GM23338 (cell line): ENCODE measurements around the gene SLC41A2.

Source experiments
- CREB1 ChIP-seq: fragments of 250-450 bp; sonication (Bioruptor Pico); IDR thresholded peaks from 2 replicates; pipeline ENCODE4 v1.5.0; 2020; ENCODE audit warnings: low read depth, mild to moderate bottlenecking, moderate library complexity
- CTCF ChIP-seq, 2 experiments: fragments of 200-600 bp in 1 of 2; sonication (generic) in 1 of 2; conservative IDR thresholded peaks; 2 replicates each; pipeline versions ENCODE4 v1.5.1 to v1.6.1; 2016 to 2017; ENCODE audit warnings: antibody characterized with exemption in 2 of 2, low read depth in 2 of 2, mild to moderate bottlenecking in 2 of 2, moderate library complexity in 1 of 2
- ETS1 ChIP-seq: IDR thresholded peaks from 2 replicates; pipeline ENCODE4 v1.6.1; 2016; ENCODE audit warnings: antibody characterized with exemption
- EZH2 ChIP-seq: fragments of 200-600 bp; sonication (generic); IDR thresholded peaks from one replicate; pipeline ENCODE4 v1.8.0; 2017; ENCODE audit warnings: antibody characterized with exemption, mild to moderate bottlenecking, low read depth; ENCODE audit not compliant: unreplicated experiment
- EZH2phosphoT487 ChIP-seq: fragments of 200-600 bp; sonication (generic); IDR thresholded peaks from one replicate; pipeline ENCODE4 v1.8.1; 2018; ENCODE audit warnings: antibody characterized with exemption; ENCODE audit not compliant: unreplicated experiment
- JUNB ChIP-seq: IDR thresholded peaks from one replicate; pipeline ENCODE4 v1.6.1; 2016; ENCODE audit warnings: antibody characterized with exemption; ENCODE audit not compliant: unreplicated experiment
- NANOG ChIP-seq: IDR thresholded peaks from 2 replicates; pipeline ENCODE4 v1.6.1; 2016; ENCODE audit warnings: antibody characterized with exemption, borderline replicate concordance
- POLR2AphosphoS5 ChIP-seq: IDR thresholded peaks from 2 replicates; pipeline ENCODE4 v1.6.1; 2016; ENCODE audit warnings: antibody characterized with exemption, low read depth
- ZNF331 ChIP-seq: fragments of 250-450 bp; sonication (Bioruptor Pico); IDR thresholded peaks from 2 replicates; pipeline ENCODE4 v1.5.0; 2020; ENCODE audit warnings: low read depth, mild to moderate bottlenecking, moderate library complexity
- ZNF462 ChIP-seq: fragments of 250-450 bp; sonication (Bioruptor Pico); IDR thresholded peaks from 2 replicates; pipeline ENCODE4 v1.5.0; 2020; ENCODE audit warnings: mild to moderate bottlenecking, moderate library complexity
- TF ChIP-seq, protein P1 (sequence below): IDR thresholded peaks from one replicate; pipeline ENCODE4 v1.6.1; 2018; ENCODE audit warnings: antibody characterized with exemption; ENCODE audit not compliant: unreplicated experiment

DNA sequence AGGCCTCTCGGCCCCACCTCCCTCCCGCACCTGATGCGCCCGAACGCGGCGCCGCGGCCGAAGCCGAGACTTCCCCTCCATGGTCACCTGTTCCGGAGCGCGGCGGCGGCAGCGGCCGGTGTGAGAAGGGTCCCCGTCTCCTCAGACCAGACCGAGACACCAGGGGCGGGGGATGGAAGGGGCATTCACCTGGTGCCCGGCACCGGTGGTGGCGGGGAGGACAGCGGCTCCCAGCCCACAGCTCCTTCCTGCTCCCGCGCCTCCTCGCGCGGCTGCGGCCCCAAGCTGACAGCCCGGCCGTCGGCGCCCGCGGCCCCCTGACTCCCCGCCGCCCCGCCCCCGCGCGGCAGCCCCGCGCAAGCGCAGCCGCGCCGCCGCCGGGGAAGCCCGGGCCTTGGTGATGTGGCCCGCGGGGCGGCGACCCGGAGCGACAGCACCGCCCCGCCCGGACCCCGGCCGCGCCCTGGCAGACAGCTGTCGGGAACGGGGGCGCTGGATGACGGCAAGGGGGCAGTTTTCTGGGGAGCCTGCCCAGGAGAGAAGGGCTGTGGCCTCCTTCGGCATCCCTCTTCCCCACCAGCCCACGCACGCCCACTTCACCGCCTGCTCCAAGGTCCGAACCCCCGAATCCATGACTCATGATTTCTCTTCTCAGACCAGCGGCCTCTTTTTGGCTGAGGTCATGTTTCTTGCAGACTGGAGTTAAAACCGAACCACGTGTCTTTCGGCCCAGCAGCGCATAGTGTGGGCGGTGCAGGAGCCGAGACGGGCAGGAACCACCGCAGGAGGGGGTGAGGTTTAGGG, at the start of gene SLC41A2:
- TF ChIP-seq POLR2AphosphoS5 (no peak), CTCF (conservative IDR thresholded peaks at IDR 0.05; ENCODE audit: low read depth in 2 of 2) (no peak; a peak in 1 of 4 replicates), EZH2 (no peak), JUNB (no peak), EZH2phosphoT487 (no peak), ETS1 (0 out of 2 replicates have a peak, but pooled peaks have one; percentile 36), CREB1 (CRISPR knock-in tag) (0 out of 2 replicates have a peak, but pooled peaks have one; percentile 12), ZNF331 (CRISPR knock-in tag) (no peak), ZNF462 (CRISPR knock-in tag) (no peak), NANOG (no peak)
- TF ChIP-seq, protein P1, sequence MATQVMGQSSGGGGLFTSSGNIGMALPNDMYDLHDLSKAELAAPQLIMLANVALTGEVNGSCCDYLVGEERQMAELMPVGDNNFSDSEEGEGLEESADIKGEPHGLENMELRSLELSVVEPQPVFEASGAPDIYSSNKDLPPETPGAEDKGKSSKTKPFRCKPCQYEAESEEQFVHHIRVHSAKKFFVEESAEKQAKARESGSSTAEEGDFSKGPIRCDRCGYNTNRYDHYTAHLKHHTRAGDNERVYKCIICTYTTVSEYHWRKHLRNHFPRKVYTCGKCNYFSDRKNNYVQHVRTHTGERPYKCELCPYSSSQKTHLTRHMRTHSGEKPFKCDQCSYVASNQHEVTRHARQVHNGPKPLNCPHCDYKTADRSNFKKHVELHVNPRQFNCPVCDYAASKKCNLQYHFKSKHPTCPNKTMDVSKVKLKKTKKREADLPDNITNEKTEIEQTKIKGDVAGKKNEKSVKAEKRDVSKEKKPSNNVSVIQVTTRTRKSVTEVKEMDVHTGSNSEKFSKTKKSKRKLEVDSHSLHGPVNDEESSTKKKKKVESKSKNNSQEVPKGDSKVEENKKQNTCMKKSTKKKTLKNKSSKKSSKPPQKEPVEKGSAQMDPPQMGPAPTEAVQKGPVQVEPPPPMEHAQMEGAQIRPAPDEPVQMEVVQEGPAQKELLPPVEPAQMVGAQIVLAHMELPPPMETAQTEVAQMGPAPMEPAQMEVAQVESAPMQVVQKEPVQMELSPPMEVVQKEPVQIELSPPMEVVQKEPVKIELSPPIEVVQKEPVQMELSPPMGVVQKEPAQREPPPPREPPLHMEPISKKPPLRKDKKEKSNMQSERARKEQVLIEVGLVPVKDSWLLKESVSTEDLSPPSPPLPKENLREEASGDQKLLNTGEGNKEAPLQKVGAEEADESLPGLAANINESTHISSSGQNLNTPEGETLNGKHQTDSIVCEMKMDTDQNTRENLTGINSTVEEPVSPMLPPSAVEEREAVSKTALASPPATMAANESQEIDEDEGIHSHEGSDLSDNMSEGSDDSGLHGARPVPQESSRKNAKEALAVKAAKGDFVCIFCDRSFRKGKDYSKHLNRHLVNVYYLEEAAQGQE: no peak
